NK-92 (cell line): ENCODE results near the gene NPM3.

Experiments used
- DNase-seq: peaks from one replicate; lab custom pipeline; 2025; ENCODE audit not compliant: unreplicated experiment; lab: John Stamatoyannopoulos, UW

NPM3 gene

DNA sequence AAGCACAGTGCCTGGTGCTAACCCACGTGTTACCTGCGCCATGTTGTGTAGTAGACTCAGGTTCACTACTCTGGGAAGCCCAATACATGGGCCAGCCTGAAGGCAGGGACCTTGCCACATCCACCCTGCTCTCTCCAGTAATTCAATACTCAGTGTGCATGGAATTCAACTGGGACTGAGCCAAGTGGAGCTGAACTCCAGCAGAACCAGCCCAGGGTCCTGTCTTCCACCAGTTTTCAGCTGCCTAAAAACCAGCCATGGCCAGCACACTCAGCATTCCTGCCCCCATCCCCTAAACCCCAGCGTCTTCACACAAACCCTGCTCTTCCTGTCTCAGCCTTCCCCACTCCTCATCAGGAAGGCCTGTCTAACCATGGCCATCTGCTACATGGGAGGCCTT is 22.7 kb downstream of the NPM3 start:
- DNase-seq = no peak

DNA sequence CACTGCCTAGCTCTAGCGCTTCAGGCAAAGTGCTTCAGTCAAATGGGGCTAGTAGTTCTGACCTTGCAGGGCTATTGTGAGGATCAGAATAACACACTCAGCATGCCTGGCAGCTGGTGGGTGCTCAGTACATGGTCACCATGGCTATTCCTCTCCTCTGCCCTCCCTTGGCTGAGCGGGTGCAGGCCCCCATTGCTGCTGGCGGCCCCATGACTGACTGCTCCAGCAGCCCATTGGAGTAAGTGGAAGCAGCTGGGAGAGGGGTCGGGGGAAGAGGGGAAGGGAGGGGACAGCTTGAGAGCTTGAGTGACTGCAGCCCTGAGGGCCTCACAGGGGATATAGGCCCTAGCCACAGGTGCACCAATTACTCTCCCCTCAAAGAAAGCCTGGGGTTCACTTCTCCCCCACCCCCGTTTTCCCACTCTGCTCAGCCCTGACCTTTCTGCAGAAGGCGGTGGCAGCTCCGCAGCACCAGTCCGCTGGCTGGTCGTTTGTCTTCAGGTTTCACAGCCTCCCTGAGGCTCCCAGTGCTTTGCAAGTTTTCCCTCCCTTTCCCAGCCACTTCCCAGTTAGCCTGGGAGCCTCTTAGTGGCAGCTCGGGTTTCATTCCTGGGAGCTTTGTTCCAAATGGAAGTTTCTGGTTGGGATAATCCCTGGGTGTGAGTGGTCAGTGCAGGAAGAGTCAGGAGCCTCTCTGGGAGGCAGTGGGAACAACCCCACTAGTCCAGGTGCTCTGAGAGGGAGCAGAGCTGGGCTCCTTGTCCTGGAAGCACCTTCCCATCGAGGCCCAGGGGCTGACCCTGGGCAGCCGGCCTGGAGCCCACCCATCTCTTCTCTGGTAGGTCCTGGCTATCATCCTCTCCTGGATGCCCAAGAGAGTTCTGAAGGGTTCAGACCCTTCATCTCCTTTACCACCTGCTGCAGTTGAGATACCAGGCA is 23.7 kb downstream of the NPM3 start:
- no peak for DNase-seq

DNA sequence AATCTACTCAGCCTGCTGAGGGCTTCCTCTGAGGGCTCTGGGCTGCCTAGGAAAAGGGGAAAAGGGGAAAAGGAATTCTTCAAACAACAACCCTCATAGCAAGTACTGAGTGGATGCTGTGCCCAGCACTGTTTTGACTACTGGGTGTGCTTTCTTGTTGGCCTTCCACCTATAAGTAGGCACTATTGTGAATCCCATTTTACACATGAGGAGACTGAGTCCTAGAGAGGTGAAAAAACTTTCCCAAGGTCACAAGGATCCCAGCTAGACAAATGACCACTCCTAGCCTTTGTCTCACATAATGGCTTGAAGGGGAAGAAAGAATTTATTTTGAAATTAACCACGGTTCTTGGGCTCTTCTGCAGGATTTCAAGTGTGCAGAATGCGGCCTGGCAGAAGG is 24.4 kb downstream of the NPM3 start:
- no peak for DNase-seq

- no peak for DNase-seq
These were observed 31.0 kb downstream of the NPM3 start for GRCh38 chr10:101752241-101752640.

- no peak for DNase-seq
These were observed 33.9 kb downstream of the NPM3 start for GRCh38 chr10:101749047-101750016.

GRCh38 chr10:101748496-101748895 is 34.8 kb downstream of the NPM3 start:
- DNase-seq = no peak

DNA sequence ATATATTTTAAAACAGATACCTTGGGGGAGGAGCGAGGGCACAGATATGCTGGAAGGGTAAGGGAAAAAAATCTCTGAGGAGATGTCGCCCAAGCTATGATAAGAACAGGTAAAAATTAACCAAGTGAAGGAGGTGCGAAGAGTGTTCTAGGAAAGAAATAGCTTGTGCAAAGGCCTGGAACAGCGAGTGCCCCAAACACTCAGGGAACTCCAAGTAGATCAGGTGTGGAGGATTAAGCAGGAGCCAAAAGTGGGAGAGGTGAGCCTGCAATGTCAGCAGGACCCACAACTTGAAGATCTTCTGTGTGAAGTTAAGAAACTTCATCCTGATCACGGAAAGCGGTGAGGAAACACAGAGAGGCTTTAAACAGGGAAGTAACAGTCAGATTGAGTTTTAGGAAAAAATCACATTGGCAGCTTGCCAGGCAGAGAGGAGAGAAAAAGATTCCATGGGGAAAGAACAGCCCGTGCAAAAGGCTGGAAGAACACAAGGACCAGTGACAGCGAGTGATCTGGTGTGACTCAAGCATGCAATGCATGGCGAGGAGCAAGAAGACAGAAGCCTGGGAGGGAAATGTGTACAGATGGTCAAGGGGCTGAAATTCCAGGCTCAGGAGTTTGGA is 38.1 kb downstream of the NPM3 start:
- no peak for DNase-seq

DNA sequence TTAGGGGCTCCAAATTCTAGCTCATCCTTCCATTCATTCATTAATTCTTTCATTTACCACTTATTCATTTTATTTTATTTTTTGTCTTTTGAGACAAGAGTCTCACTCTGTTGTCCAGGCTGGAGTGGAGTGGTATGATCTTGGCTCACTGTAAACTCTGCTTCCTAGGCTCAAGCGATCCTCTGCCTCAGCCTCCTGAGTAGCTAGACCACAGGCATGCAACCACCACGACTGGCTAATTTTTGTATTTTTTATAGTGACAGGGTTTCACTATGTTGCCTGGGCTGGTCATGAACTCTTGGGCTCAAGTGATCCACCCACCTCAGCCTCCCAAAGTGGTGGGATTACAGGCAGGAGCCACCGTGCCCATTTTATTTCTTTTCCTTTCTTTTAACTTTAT is 39.0 kb downstream of the NPM3 start:
- DNase-seq = no peak

- no peak for DNase-seq
These were observed 41.3 kb downstream of the NPM3 start for GRCh38 chr10:101741938-101742337.

GRCh38 chr10:101736666-101737065 is 46.6 kb downstream of the NPM3 start:
- DNase-seq = no peak

- DNase-seq = no peak
These were observed 51.1 kb downstream of the NPM3 start for GRCh38 chr10:101732096-101732495.
